Activated CD8-positive, alpha-beta memory T cell treated with anti-CD3 and anti-CD28 coated beads, Interleukin-2, amount 50 U/mL, for 24 hours (primary cell): ENCODE results near the gene RETSAT.
"Not testable (repeated sequence)": the region's sequence is repeated elsewhere in the genome, so short reads cannot be mapped to it uniquely, and the experiment has no call there.

Experiments used
- DNase-seq: peaks from one replicate; pipeline ENCODE4 v3.0.0-alpha.2; 2020; ENCODE audit errors: extremely low read depth

Gene RETSAT

GRCh38 chr2:85330839-85331636, 23.3 kb downstream of the RETSAT start:
- DNase-seq, result no peak

- DNase-seq, result not testable (repeated sequence)
These were observed 24.6 kb downstream of the RETSAT start for GRCh38 chr2:85329701-85330100.

- no peak for DNase-seq
These were observed 25.1 kb downstream of the RETSAT start for GRCh38 chr2:85329181-85329651.

GRCh38 chr2:85327822-85328617, 26.3 kb downstream of the RETSAT start, which contains the start of gene TGOLN2:
TSS of gene TGOLN2 (minus strand) at chr2:85327989. CDS start at chr2:85327962, 27 bp downstream.
- peak; percentile 81 for DNase-seq

GRCh38 chr2:85327160-85327821, 27.0 kb downstream of the RETSAT start:
- DNase-seq, result no peak

- DNase-seq, result no peak
These were observed 27.7 kb downstream of the RETSAT start for GRCh38 chr2:85326406-85327159.

GRCh38 chr2:85325466-85325811, 28.9 kb downstream of the RETSAT start:
- no peak for DNase-seq

- DNase-seq, result no peak
These were observed 29.5 kb downstream of the RETSAT start for GRCh38 chr2:85324639-85325465.

GRCh38 chr2:85323988-85324367, 30.4 kb downstream of the RETSAT start:
- not testable (repeated sequence) for DNase-seq

- no peak for DNase-seq
These were observed 30.9 kb downstream of the RETSAT start for GRCh38 chr2:85323351-85323987.

GRCh38 chr2:85319796-85320195, 34.5 kb downstream of the RETSAT start:
- no peak for DNase-seq

- DNase-seq, result no peak
These were observed 35.9 kb downstream of the RETSAT start for GRCh38 chr2:85318222-85319074.

GRCh38 chr2:85315921-85316320, 38.4 kb downstream of the RETSAT start:
- not testable (repeated sequence) for DNase-seq

- DNase-seq, result no peak
These were observed 39.5 kb downstream of the RETSAT start for GRCh38 chr2:85314884-85315242.

GRCh38 chr2:85312404-85312803, 41.9 kb downstream of the RETSAT start:
- DNase-seq, result no peak

GRCh38 chr2:85310330-85310729, 44.0 kb downstream of the RETSAT start:
- DNase-seq, result no peak

- no peak for DNase-seq
These were observed 44.5 kb downstream of the RETSAT start for GRCh38 chr2:85309699-85310321.

- no peak for DNase-seq
These were observed 45.3 kb downstream of the RETSAT start for GRCh38 chr2:85308896-85309555.
